Muscle layer of colon (tissue), 2 donors: ENCODE data around the gene KMT5B.

Source experiments
- H3K27ac ChIP-seq: one replicate; pipeline ENCODE4 v1.7.0; 2013; ENCODE audit warnings: low read depth, mild to moderate bottlenecking, low read length, moderate library complexity
- H3K27me3 ChIP-seq, 2 donors: one replicate each; pipeline ENCODE4 v1.7.0; 2013; ENCODE audit warnings: low read length in 2 of 2, mild to moderate bottlenecking in 2 of 2; ENCODE audit not compliant: insufficient read depth in 2 of 2, control insufficient read depth in 1 of 2
- H3K36me3 ChIP-seq: one replicate; pipeline ENCODE4 v1.7.0; 2013; ENCODE audit warnings: mild to moderate bottlenecking, low read length; ENCODE audit not compliant: insufficient read depth
- H3K4me1 ChIP-seq: one replicate; pipeline ENCODE4 v1.7.0; 2013; ENCODE audit warnings: mild to moderate bottlenecking, low read length; ENCODE audit not compliant: insufficient read depth
- H3K4me3 ChIP-seq, 2 donors: one replicate each; pipeline ENCODE4 v1.7.0; 2013; ENCODE audit warnings: low read length in 2 of 2, low read depth in 1 of 2, mild to moderate bottlenecking in 1 of 2, moderate library complexity in 1 of 2
- H3K9ac ChIP-seq: one replicate; pipeline ENCODE4 v1.7.0; 2013; ENCODE audit warnings: low read length
- H3K9me3 ChIP-seq: one replicate; pipeline ENCODE4 v1.7.0; 2013; ENCODE audit warnings: mild to moderate bottlenecking, low read length
- donor health status: abdominal sarcoma.
- donor health status: Adenocarcinoma of cecum.

The KMT5B gene

GRCh38 chr11:68141246-68142027 is 71.7 kb downstream of the KMT5B start:
- Histone ChIP-seq H3K9me3 (no peaks in the 10 kb centered on the region), H3K4me1 (peaks cover 8% of the 10 kb centered on the region), H3K27me3 (no peaks in the 10 kb centered on the region), H3K4me3 (no peak overlapping the region), H3K9ac (no peak overlapping the region), H3K27ac (no peak overlapping the region), H3K36me3 (no peaks in the 10 kb centered on the region)

GRCh38 chr11:68140496-68141245 is 72.4 kb downstream of the KMT5B start:
- Histone ChIP-seq H3K27ac (no peak overlapping the region), H3K36me3 (no peaks in the 10 kb centered on the region), H3K9me3 (no peaks in the 10 kb centered on the region), H3K9ac (no peak overlapping the region), H3K4me3 (no peak overlapping the region), H3K27me3 (no peaks in the 10 kb centered on the region), H3K4me1 (peaks cover 4% of the 10 kb centered on the region)

GRCh38 chr11:68138237-68138636 is 74.9 kb downstream of the KMT5B start:
- Histone ChIP-seq H3K4me1 (peaks cover 4% of the 10 kb centered on the region), H3K27me3 (no peaks in the 10 kb centered on the region), H3K9ac (no peak overlapping the region), H3K27ac (no peak overlapping the region), H3K9me3 (no peaks in the 10 kb centered on the region), H3K4me3 (peak overlapping the region in 1 of 2 donors; percentile 2), H3K36me3 (no peaks in the 10 kb centered on the region)

- H3K36me3 ChIP-seq: no peaks in the 10 kb centered on the region
- no peak overlapping the region for H3K9ac ChIP-seq
- H3K4me1 ChIP-seq: peaks cover 4% of the 10 kb centered on the region
- peak overlapping the region in 1 of 2 donors; percentile 2 for H3K4me3 ChIP-seq
- no peaks in the 10 kb centered on the region for H3K27me3 ChIP-seq
- no peak overlapping the region for H3K27ac ChIP-seq
- no peaks in the 10 kb centered on the region for H3K9me3 ChIP-seq
These were observed 75.3 kb downstream of the KMT5B start for GRCh38 chr11:68137833-68138232.

DNA sequence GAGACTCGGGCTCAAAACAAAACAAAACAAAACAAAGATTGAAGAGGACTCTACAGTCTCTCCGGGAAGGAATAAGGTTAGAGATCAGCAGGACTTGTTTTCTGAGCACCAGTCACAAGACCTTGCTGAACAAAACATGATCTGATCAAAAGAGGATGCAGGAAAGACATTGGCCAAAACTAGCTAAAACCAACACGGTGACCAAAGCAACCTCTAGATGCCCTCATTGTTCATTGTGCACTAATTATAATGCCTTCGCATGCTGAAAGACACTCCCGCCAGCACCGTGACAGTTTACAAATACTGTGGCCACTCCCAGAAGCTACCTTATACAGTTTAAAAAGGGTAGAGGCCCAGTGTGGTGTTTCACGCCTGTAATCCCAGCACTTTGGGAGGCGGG is 76.2 kb downstream of the KMT5B start:
- H3K9ac ChIP-seq: no peak overlapping the region
- no peaks in the 10 kb centered on the region for H3K27me3 ChIP-seq
- peaks cover 4% of the 10 kb centered on the region for H3K4me1 ChIP-seq
- H3K36me3 ChIP-seq: no peaks in the 10 kb centered on the region
- H3K27ac ChIP-seq: no peak overlapping the region
- no peak overlapping the region for H3K4me3 ChIP-seq
- H3K9me3 ChIP-seq: no peaks in the 10 kb centered on the region

DNA sequence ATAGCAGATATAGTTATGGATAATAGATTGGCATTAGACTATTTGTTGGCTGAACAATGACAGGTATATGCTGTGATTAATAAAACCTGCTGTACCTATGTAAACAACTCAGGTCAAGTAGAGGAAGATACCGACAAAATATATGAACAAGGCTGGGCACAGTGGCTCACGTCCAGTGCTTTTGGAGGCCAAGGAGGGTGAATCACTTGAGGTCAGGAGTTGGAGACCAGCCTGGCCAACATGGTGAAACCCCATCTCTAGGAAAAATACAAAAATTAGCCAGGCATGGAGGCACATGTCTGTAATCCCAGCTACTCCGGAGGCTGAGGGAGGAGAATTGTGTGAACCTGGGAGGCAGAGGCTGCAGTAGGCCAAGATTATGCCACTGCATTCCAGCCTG is 77.9 kb downstream of the KMT5B start:
- no peaks in the 10 kb centered on the region for H3K36me3 ChIP-seq
- no peak overlapping the region for H3K4me3 ChIP-seq
- H3K9ac ChIP-seq: no peak overlapping the region
- no peak overlapping the region for H3K27ac ChIP-seq
- no peaks in the 10 kb centered on the region for H3K9me3 ChIP-seq
- no peaks in the 10 kb centered on the region for H3K27me3 ChIP-seq
- H3K4me1 ChIP-seq: peaks cover 4% of the 10 kb centered on the region

DNA sequence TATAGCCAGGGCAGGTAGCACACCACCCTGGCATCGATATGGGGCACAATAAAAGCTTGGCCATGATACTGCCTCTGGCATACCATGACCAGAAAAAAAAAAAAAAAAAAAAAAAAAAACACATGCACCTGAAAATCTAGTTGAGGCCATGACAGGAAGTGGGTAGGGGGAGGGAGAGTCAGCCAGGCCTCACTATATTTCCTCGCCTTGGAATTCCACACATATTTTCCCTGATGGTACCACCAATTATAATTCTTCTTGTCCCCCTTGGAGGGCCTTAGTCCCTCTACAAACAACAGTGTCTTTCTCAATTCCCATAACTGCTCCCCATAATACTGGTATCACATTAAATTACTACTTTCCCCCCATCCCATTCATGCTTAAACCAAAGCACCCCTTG is 79.3 kb downstream of the KMT5B start:
- H3K27ac ChIP-seq: no peak overlapping the region
- H3K27me3 ChIP-seq: no peaks in the 10 kb centered on the region
- no peaks in the 10 kb centered on the region for H3K36me3 ChIP-seq
- no peaks in the 10 kb centered on the region for H3K9me3 ChIP-seq
- no peak overlapping the region for H3K9ac ChIP-seq
- peaks cover 10% of the 10 kb centered on the region for H3K4me1 ChIP-seq
- H3K4me3 ChIP-seq: no peak overlapping the region

- no peak overlapping the region for H3K4me3 ChIP-seq
- no peaks in the 10 kb centered on the region for H3K9me3 ChIP-seq
- H3K36me3 ChIP-seq: no peaks in the 10 kb centered on the region
- H3K27ac ChIP-seq: no peak overlapping the region
- no peak overlapping the region for H3K9ac ChIP-seq
- no peaks in the 10 kb centered on the region for H3K27me3 ChIP-seq
- peaks cover 9% of the 10 kb centered on the region for H3K4me1 ChIP-seq
These were observed 83.0 kb downstream of the KMT5B start for GRCh38 chr11:68130121-68130520.

DNA sequence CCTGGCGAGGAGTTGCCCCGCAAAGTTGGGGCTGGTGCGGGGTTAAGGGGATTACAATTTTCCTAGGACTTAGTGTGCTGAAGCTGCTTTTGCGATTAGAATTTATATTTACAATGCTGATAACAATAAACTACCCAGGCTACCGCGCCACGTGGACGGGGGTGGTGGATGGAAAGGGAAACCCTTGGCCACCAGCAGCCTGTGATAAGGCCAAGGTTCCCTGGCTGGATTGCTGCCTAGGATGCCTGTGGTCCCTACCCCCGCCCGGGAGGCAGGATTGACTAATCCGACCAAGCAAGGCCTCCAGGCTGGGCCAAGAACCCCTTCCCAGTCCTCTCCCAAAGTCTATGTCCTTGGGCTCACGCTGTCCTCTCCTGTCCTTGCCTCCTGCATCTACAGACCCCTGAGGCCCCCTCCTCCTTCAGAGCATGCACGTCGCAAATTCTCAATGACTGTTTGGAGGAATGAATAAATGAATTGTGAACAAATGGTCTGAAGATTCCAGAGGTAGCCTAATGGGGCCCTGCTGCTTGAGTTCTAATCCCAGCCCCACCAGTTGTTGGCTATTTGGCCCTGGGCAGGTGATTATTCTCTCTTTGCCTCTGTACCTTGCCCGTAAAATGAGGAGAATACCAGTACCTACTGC is 84.3 kb downstream of the KMT5B start:
- Histone ChIP-seq H3K4me3 (peak overlapping the region; percentile 31 to 55), H3K27me3 (no peaks in the 10 kb centered on the region), H3K27ac (peak overlapping the region; percentile 90), H3K9ac (no peak overlapping the region), H3K4me1 (peaks cover 9% of the 10 kb centered on the region), H3K9me3 (no peaks in the 10 kb centered on the region), H3K36me3 (no peaks in the 10 kb centered on the region)

DNA sequence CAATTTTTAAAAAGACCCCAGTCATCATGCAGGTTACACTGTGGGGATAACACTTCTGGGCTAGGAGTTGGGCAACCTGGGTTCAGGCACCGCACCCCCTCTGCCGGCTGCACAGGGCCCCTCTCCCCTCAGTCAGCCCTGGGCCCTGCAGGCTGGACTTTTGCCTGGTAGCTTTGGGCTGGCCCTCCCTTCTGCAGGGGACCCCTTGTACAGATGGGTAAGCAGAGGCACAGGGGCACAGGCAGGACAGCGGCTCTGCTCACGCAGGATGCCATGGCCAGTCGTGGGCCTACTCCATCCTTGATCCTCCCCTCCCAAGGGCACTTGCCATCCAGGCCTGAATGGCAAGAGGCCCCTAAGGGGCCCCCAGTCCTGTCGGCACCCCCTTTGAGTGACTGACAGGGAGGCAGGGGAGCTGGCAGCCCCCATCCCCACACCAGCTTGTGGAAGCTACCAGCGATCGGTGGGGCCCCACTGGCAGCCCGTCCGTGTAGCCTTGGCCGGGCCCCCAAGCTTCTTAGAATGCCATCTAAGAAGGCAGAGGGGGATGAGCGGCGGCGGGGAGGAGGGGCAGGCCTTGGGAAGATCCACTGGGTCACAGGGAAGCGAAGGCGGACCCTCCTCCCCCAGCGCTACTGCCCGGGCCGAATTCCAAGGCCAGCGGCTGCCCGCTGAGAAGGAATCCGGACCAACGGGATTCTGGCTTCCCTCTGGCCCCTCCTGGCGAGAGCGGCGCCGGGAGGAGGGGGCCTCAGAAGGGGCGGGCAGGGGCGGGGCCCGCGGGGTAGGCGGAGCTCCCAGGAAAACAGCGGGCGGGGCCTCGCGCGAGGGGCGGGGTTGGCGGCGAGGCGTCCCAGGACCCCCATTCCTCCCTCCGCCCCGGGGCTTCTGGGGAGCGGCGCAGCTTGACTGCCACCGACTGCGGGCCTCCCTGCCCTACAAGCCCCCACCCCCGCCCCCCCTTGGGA is 85.1 kb downstream of the KMT5B start:
- Histone ChIP-seq H3K27ac (peak overlapping the region; percentile 90), H3K27me3 (no peaks in the 10 kb centered on the region), H3K9me3 (no peaks in the 10 kb centered on the region), H3K4me3 (peak overlapping the region; percentile 32 to 55), H3K9ac (no peak overlapping the region), H3K36me3 (no peaks in the 10 kb centered on the region), H3K4me1 (peaks cover 9% of the 10 kb centered on the region)

- H3K4me1 ChIP-seq: peaks cover 14% of the 10 kb centered on the region
- no peak overlapping the region for H3K9ac ChIP-seq
- H3K27me3 ChIP-seq: no peaks in the 10 kb centered on the region
- no peaks in the 10 kb centered on the region for H3K9me3 ChIP-seq
- H3K4me3 ChIP-seq: no peak overlapping the region
- H3K36me3 ChIP-seq: no peaks in the 10 kb centered on the region
- H3K27ac ChIP-seq: no peak overlapping the region
These were observed 87.9 kb downstream of the KMT5B start for GRCh38 chr11:68125164-68125563.
